BE2C (cell line): ENCODE data around the gene APH1A.

Experiments used
- DNase-seq: peaks from one replicate; pipeline ENCODE4 v3.0.0-alpha.2; 2020
- H3K27me3 ChIP-seq: fragments of 250-450 bp; sonication (Bioruptor Pico); 2 replicates; pipeline ENCODE4 v1.5.1; 2020; ENCODE audit warnings: mild to moderate bottlenecking
- H3K36me3 ChIP-seq: fragments of 250-450 bp; sonication (Bioruptor Pico); 2 replicates; pipeline ENCODE4 v1.5.1; 2020; ENCODE audit warnings: mild to moderate bottlenecking
- H3K4me1 ChIP-seq: fragments of 250-450 bp; sonication (Bioruptor Pico); 2 replicates; pipeline ENCODE4 v1.5.1; 2020
- H3K4me3 ChIP-seq: 2 replicates; pipeline ENCODE4 v1.5.1; 2011; ENCODE audit warnings: low read depth, low read length
- H3K9me3 ChIP-seq: fragments of 250-450 bp; sonication (Bioruptor Pico); 2 replicates; pipeline ENCODE4 v1.5.1; 2020
- TF ChIP-seq, protein P1 (sequence below): IDR thresholded peaks from 2 replicates; pipeline ENCODE4 v1.5.1; 2012; ENCODE audit warnings: mild to moderate bottlenecking, low read depth, low read length

APH1A gene

GRCh38 chr1:150282558-150282958, 13.7 kb upstream of the APH1A start:
- DNase-seq, result no peak
- TF ChIP-seq, protein P1, sequence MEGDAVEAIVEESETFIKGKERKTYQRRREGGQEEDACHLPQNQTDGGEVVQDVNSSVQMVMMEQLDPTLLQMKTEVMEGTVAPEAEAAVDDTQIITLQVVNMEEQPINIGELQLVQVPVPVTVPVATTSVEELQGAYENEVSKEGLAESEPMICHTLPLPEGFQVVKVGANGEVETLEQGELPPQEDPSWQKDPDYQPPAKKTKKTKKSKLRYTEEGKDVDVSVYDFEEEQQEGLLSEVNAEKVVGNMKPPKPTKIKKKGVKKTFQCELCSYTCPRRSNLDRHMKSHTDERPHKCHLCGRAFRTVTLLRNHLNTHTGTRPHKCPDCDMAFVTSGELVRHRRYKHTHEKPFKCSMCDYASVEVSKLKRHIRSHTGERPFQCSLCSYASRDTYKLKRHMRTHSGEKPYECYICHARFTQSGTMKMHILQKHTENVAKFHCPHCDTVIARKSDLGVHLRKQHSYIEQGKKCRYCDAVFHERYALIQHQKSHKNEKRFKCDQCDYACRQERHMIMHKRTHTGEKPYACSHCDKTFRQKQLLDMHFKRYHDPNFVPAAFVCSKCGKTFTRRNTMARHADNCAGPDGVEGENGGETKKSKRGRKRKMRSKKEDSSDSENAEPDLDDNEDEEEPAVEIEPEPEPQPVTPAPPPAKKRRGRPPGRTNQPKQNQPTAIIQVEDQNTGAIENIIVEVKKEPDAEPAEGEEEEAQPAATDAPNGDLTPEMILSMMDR, result no peak
- H3K27me3 ChIP-seq, result no peaks in the 10 kb centered on the region
- peaks cover 3% of the 10 kb centered on the region; the same call in 1 of the 2 replicates for H3K9me3 ChIP-seq
- H3K4me3 ChIP-seq, result no peak overlapping the region
- peaks cover 9% of the 10 kb centered on the region; the same call in 1 of the 2 replicates for H3K4me1 ChIP-seq
- no peaks in the 10 kb centered on the region for H3K36me3 ChIP-seq

GRCh38 chr1:150281758-150282557, 13.1 kb upstream of the APH1A start, which contains the start of gene CIART:
TSS of gene CIART (plus strand) at chr1:150282554. CDS start at chr1:150283268, 714 bp downstream.
- H3K36me3 ChIP-seq, result no peaks in the 10 kb centered on the region
- TF ChIP-seq, protein P1, result no peak
- peaks cover 3% of the 10 kb centered on the region; the same call in 1 of the 2 replicates for H3K9me3 ChIP-seq
- no peaks in the 10 kb centered on the region for H3K27me3 ChIP-seq
- DNase-seq, result peak; percentile 85
- H3K4me3 ChIP-seq, result peak within 1 kb of the TSS; percentile 56
- H3K4me1 ChIP-seq, result peaks cover 9% of the 10 kb centered on the region; the same call in 1 of the 2 replicates

GRCh38 chr1:150281221-150281757, 12.5 kb upstream of the APH1A start:
- Histone ChIP-seq H3K4me1 (peaks cover 9% of the 10 kb centered on the region; the same call in 1 of the 2 replicates), H3K27me3 (no peaks in the 10 kb centered on the region), H3K9me3 (peaks cover 3% of the 10 kb centered on the region; the same call in 1 of the 2 replicates), H3K36me3 (no peaks in the 10 kb centered on the region), H3K4me3 (peak overlapping the region; percentile 56)
- TF ChIP-seq, protein P1, result peak; percentile 82
- DNase-seq, result peak; percentile 70

GRCh38 chr1:150280138-150280707, 11.4 kb upstream of the APH1A start:
- H3K36me3 ChIP-seq, result no peaks in the 10 kb centered on the region
- H3K9me3 ChIP-seq, result peaks cover 3% of the 10 kb centered on the region; the same call in 1 of the 2 replicates
- no peak overlapping the region for H3K4me3 ChIP-seq
- TF ChIP-seq, protein P1, result no peak
- DNase-seq, result no peak
- peaks cover 9% of the 10 kb centered on the region; the same call in 1 of the 2 replicates for H3K4me1 ChIP-seq
- H3K27me3 ChIP-seq, result no peaks in the 10 kb centered on the region

GRCh38 chr1:150273311-150273710, 4.5 kb upstream of the APH1A start:
- no peak for DNase-seq
- no peaks in the 10 kb centered on the region for H3K9me3 ChIP-seq
- TF ChIP-seq, protein P1, result no peak
- no peaks in the 10 kb centered on the region for H3K36me3 ChIP-seq
- H3K27me3 ChIP-seq, result no peaks in the 10 kb centered on the region
- H3K4me1 ChIP-seq, result no peaks in the 10 kb centered on the region
- H3K4me3 ChIP-seq, result no peak overlapping the region
